GM10266 (cell line): ENCODE measurements around the gene ZNF491.
"Not testable (repeated sequence)": the region's sequence is repeated elsewhere in the genome, so short reads cannot be mapped to it uniquely, and the experiment has no call there.

Source experiments
- DNase-seq: peaks from one replicate; pipeline ENCODE4 v3.0.0; 2012; ENCODE audit errors: extremely low spot score
- TF ChIP-seq, protein P1 (sequence below): IDR thresholded peaks from 2 replicates; pipeline ENCODE4 v1.5.1; 2012; ENCODE audit warnings: mild to moderate bottlenecking, low read depth; ENCODE audit not compliant: control insufficient read depth, insufficient read depth; ENCODE audit errors: missing control alignments

The ZNF491 gene

DNA sequence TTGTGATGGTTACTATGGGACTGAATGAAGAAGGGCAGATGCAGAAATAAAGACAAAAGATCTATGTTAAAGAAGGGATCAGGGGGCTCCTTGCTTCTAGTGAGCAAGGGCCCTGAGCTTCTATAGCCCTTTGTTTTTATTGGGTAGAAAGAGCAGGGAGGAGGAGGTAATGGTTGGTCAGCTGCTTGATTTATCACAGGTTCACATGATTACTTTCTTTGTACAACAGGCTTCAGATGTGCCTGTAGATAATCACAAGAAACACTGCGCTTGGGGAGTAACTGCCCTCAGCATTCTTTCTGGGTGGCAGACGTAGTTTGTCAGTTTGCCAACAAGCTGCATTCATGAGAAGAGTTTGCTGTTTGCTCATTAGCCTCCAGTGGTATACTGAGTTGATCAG is 45.4 kb downstream of the ZNF491 start:
- TF ChIP-seq, protein P1, sequence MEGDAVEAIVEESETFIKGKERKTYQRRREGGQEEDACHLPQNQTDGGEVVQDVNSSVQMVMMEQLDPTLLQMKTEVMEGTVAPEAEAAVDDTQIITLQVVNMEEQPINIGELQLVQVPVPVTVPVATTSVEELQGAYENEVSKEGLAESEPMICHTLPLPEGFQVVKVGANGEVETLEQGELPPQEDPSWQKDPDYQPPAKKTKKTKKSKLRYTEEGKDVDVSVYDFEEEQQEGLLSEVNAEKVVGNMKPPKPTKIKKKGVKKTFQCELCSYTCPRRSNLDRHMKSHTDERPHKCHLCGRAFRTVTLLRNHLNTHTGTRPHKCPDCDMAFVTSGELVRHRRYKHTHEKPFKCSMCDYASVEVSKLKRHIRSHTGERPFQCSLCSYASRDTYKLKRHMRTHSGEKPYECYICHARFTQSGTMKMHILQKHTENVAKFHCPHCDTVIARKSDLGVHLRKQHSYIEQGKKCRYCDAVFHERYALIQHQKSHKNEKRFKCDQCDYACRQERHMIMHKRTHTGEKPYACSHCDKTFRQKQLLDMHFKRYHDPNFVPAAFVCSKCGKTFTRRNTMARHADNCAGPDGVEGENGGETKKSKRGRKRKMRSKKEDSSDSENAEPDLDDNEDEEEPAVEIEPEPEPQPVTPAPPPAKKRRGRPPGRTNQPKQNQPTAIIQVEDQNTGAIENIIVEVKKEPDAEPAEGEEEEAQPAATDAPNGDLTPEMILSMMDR: no peak
- DNase-seq: no peak

DNA sequence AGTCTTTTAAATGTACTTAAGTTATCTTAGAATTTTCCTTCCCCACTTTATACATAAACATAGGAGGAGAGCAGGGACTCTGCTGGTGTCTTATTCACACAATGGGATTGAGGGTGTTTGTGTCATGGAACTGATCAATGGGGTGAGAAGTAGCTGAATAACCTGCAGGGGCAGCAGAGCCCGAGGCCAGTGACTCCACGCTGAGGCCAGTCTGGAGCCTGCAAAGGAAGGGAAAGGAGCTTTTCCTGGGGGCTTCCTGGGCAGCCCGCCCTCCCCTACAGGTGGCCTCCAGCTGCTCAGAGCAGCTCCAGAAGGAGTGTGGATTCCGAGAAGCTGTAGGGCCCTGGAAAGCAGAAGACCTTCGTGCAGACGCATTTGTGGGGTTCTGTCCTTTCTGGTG is 49.3 kb downstream of the ZNF491 start:
- DNase-seq: not testable (repeated sequence)

DNA sequence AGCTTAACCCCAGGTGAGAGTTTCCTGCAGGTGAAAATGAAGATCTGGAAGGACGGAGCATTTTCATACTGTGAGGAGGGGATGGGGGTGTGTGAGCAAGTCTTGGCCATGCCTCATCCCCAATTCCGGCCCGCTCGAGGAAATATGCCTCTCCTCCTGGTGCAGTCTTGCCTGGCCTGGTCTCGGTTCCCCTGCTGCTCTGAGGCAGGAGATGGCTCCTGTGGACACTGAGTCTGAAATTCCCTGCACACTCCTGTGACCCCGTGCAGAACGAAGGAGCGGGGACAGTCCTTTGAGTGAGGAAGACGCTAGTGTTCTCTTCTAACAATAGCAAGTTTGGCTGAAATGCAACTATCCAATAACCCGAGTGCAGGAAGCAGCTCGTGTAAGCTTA is 49.9 kb downstream of the ZNF491 start:
- DNase-seq: no peak
- TF ChIP-seq, protein P1: no peak

DNA sequence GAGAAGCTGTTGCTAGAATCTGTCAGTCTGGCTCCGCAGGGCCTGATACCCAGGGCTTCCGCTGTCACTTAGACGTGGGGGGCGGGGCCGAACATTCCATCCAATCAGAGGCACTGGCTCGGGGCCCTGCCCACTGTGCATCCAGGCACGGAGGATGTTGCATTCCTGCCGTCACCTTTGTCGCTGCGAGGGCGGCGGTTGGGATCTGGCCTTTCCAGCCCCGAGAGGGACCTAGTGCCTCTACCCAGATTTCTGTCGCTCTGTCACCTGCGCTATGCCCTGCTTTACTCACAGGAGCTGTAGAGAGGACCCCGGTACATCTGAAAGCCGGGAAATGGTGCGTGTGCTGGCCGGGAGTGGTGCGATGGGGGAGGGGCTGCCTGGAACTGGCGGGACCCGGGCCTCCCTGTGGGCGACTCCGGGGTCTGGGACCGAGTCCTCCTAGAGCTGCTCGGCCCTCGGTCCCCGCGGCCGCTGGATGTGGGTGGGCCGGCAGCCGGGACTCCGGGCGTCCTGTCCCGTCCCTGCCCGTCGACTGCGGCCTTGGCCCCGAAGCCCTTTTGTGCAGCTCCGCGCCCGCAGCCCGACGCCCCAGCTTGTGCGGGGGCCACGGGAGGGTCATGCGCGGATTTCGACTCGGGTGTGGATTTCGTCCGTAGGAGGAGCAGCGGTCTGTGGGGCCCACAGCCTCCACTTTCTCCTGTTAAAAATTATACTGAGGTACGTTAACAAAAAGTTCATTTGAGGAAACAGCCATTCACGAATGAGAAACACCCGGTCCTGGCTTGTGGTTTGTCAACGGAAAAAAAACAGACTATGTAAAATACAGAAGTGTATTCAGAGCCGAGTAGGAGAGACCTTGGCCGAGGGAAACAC is 50.5 kb downstream of the ZNF491 start, which contains the start of gene ZNF439:
Gene ZNF439, plus strand, starts transcription at position 133 of the 876 bp plus-strand sequence. Its CDS starts 142 bp downstream, at position 275.
- TF ChIP-seq, protein P1: no peak
- DNase-seq: peak; percentile 87

DNA sequence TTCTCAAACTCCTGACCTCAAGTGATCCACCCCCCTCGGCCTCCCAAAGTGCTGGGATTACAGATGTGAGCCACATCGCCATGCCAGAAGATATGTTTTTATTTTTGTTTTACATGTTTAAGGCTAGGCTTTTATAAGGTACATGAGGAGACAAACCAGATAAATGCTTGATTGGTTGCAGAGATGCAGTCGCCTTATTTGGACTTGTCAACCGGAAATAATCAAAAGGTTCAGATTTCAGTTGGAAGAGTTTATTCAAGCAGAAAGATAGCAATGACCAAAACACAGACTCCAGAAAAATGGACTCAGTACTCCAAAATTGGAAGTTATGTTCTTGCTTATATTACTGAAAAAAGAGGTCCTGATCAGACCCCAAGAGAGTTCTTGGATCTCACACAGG is 52.0 kb downstream of the ZNF491 start:
- DNase-seq: not testable (repeated sequence)

DNA sequence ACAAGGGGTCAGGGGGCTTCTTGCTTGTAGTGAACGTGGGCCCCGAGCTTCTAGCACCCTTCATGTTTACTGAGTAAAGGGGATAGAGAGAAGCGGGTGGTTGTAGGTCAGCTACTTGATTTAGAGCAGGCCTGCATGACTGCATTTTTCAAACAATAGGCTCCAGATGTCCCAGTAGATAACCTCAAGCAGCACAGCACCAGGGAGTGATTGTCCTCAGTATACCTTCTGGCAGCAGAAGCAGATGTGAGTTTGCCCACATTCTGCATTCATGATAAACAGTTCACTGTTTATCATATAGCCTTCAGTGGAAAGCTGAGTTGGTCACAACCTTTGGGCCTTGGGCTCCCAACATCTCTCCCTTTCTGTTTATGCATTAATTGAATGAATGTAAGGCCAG is 55.0 kb downstream of the ZNF491 start:
- TF ChIP-seq, protein P1: no peak
- DNase-seq: no peak

DNA sequence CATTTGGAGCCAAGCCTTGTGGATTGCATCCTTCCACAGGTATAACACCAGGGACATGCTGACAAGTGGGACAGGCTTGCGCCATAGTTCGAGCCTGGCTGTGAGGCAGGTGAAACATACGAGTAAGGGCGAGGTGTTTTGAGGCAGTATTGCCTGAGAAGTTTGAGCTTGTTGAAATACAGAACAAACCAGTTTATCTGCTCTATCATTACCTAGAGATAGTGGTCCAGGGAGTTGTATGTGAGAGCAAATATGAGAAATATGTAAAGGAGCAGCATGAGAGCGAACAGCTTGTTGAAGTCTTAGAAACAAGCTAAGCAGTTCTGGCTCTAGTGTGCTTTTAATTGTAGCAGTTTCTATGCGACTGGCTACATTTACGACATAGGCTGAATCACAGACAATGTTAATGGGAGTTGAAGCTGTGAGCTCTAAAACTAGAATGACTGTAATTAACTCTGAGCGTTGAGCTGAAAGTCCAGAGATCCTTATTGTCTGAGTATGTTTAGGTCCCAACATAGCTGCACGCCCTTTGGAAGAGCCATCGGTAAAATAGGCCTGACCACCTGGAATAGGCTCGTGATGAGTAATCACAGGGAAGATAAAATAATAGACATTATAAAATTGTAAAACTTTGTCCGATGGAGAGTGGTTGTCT is 58.4 kb downstream of the ZNF491 start:
- no peak for DNase-seq
- TF ChIP-seq, protein P1: no peak
